Muscle of leg (tissue), 11 donors: ENCODE measurements around the gene IQCN. TPM values are rescaled to one million over a fixed set of nuclear protein-coding genes. Genes with fewer than 3 reads are reported as not detected.
"Not testable (repeated sequence)": the region's sequence is repeated elsewhere in the genome, so short reads cannot be mapped to it uniquely, and the experiment has no call there.

Experiments used
- DNase-seq: peaks from one replicate; pipeline ENCODE4 v3.0.0; 2013
- H3K27ac ChIP-seq: one replicate; pipeline ENCODE4 v1.5.1; 2013; ENCODE audit warnings: mild to moderate bottlenecking, low read length, control low read depth
- H3K27me3 ChIP-seq: one replicate; pipeline ENCODE4 v1.6.1; 2013; ENCODE audit warnings: low read length; ENCODE audit not compliant: control insufficient read depth, insufficient read depth
- H3K36me3 ChIP-seq: one replicate; pipeline ENCODE4 v1.6.1; 2013; ENCODE audit warnings: low read length; ENCODE audit not compliant: control insufficient read depth, insufficient read depth
- H3K4me1 ChIP-seq: one replicate; pipeline ENCODE4 v1.6.1; 2013; ENCODE audit warnings: low read length; ENCODE audit not compliant: control insufficient read depth, insufficient read depth
- H3K4me3 ChIP-seq: one replicate; pipeline ENCODE4 v1.5.1; 2013; ENCODE audit warnings: low read length, control low read depth
- H3K9me3 ChIP-seq: replicated peaks from 2 replicates; pipeline ENCODE4 v1.6.1; 2013; ENCODE audit warnings: low read depth, low read length; ENCODE audit not compliant: control insufficient read depth
- WGBS: methylation state at CpG from one replicate; pipeline ENCODE4 v1.1.5; 2013; ENCODE audit warnings: missing lambda C conversion rate; ENCODE audit not compliant: insufficient coverage; 5-methylcytosine and 5-hydroxymethylcytosine counted together
- polyA plus RNA-seq, 8 donors: library from polyadenylated mRNA; unstranded; fragments of 120-200 nt; gene quantifications; one replicate each; pipeline versions ENCODE4 v1.2.1 to v1.2.3, GENCODE V29; 2013; ENCODE audit warnings: inconsistent platforms in 1 of 8, low replicate concordance in 1 of 8; ENCODE audit not compliant: insufficient read length in 8 of 8, insufficient read depth in 1 of 8
- total RNA-seq: library from RNA; stranded (reverse); fragments of 120-200 nt; gene quantifications from one replicate; pipeline ENCODE4 v1.2.4, GENCODE V29; 2013

Gene IQCN
- total and polyA plus RNA-seq, 9 donors: 1.5 to 5.9 (median 3.1) TPM

GRCh38 chr19:18216789-18217188 lies 57.5 kb downstream of the IQCN start:
- no peaks in the 10 kb centered on the region for H3K9me3 ChIP-seq
- WGBS: 100% methylated on average over 1 of the region's 8 CpGs

GRCh38 chr19:18214779-18215433 lies 59.3 kb downstream of the IQCN start:
- 35% methylated on average over 4 of the region's 7 CpGs for WGBS
- H3K27ac ChIP-seq: no peak overlapping the region
- H3K9me3 ChIP-seq: no peaks in the 10 kb centered on the region
- H3K36me3 ChIP-seq: no peaks in the 10 kb centered on the region
- no peaks in the 10 kb centered on the region for H3K4me1 ChIP-seq
- DNase-seq: no peak
- H3K27me3 ChIP-seq: peaks cover 10% of the 10 kb centered on the region
- H3K4me3 ChIP-seq: no peak overlapping the region

More at GRCh38 chr19:18216789-18217188, 57.5 kb downstream of the IQCN start:
- peaks cover 18% of the 10 kb centered on the region for H3K27me3 ChIP-seq
- no peaks in the 10 kb centered on the region for H3K36me3 ChIP-seq
- no peaks in the 10 kb centered on the region for H3K4me1 ChIP-seq
- no peak for DNase-seq
- no peak overlapping the region for H3K4me3 ChIP-seq
- no peak overlapping the region for H3K27ac ChIP-seq

GRCh38 chr19:18211683-18212082 lies 62.6 kb downstream of the IQCN start:
- Histone ChIP-seq H3K4me3 (no peak overlapping the region), H3K4me1 (no peaks in the 10 kb centered on the region), H3K27me3 (peaks cover 12% of the 10 kb centered on the region), H3K36me3 (no peaks in the 10 kb centered on the region), H3K27ac (no peak overlapping the region), H3K9me3 (no peaks in the 10 kb centered on the region)
- WGBS: 81% methylated on average over 14 of the region's 14 CpGs
- DNase-seq: no peak

- H3K4me3 ChIP-seq, H3K27ac ChIP-seq, H3K36me3 ChIP-seq, H3K9me3 ChIP-seq, DNase-seq, H3K4me1 ChIP-seq: not testable (repeated sequence)
- H3K27me3 ChIP-seq: peaks cover 12% of the 10 kb centered on the region
- WGBS: 85% methylated on average over 2 of the region's 5 CpGs
Measured at GRCh38 chr19:18209912-18210311, 64.3 kb downstream of the IQCN start.

GRCh38 chr19:18208098-18208951 lies 65.9 kb downstream of the IQCN start:
- WGBS: 17% methylated on average over 15 of the region's 32 CpGs
- no peak overlapping the region for H3K27ac ChIP-seq

More at GRCh38 chr19:18208098-18208951, 65.9 kb downstream of the IQCN start:
- Histone ChIP-seq H3K4me1 (peaks cover 20% of the 10 kb centered on the region), H3K9me3 (no peaks in the 10 kb centered on the region), H3K27me3 (peaks cover 8% of the 10 kb centered on the region), H3K4me3 (no peak overlapping the region), H3K36me3 (no peaks in the 10 kb centered on the region)
- DNase-seq: peak; percentile 58

Other genes starting within 250 kb of the IQCN start
- gene IL12RB1, start 187.5 kb downstream of the IQCN start, total RNA-seq: 0.22 TPM
- gene IL12RB1, start 187.5 kb downstream of the IQCN start, polyA plus RNA-seq: under 1 TPM; 0.15 to 0.71 (median 0.32) TPM
- gene MAST3, start 176.7 kb downstream of the IQCN start, total RNA-seq: 3.4 TPM
- 10 to 100 TPM in 2 of 8 donors, 1 to 10 TPM in 6; 3.9 to 12.2 (median 8.3) TPM for gene MAST3, start 176.7 kb downstream of the IQCN start, polyA plus RNA-seq
- gene PIK3R2, start 121.3 kb downstream of the IQCN start, total RNA-seq: 25.0 TPM
- gene PIK3R2, start 121.3 kb downstream of the IQCN start, polyA plus RNA-seq: 10 to 100 TPM; 43.7 to 74.7 (median 51.4) TPM
- gene IFI30, start 100.6 kb downstream of the IQCN start, total RNA-seq: 4.6 TPM
- 1 to 10 TPM in 2 of 8 donors, under 1 TPM in 4, not detected in 2; 0.17 to 5.0 (median 0.51) TPM for gene IFI30, start 100.6 kb downstream of the IQCN start, polyA plus RNA-seq
- 3.7 TPM for gene MPV17L2, start 81.2 kb downstream of the IQCN start, total RNA-seq
- 1 to 10 TPM; 5.1 to 7.9 (median 6.4) TPM for gene MPV17L2, start 81.2 kb downstream of the IQCN start, polyA plus RNA-seq
- gene RAB3A, start 70.4 kb downstream of the IQCN start, total RNA-seq: 1.5 TPM
- 1 to 10 TPM; 3.2 to 5.4 (median 4.0) TPM for gene RAB3A, start 70.4 kb downstream of the IQCN start, polyA plus RNA-seq
- gene PDE4C, start 48.0 kb downstream of the IQCN start, total RNA-seq: 3.3 TPM
- gene PDE4C, start 48.0 kb downstream of the IQCN start, polyA plus RNA-seq: 10 to 100 TPM in 2 of 8 donors, 1 to 10 TPM in 6; 1.5 to 15.2 (median 4.6) TPM
- 75.5 TPM for gene JUND, start 7.2 kb upstream of the IQCN start, total RNA-seq
- 100 to 1,000 TPM in 7 of 8 donors, 10 to 100 TPM in 1; 75.1 to 178 (median 145) TPM for gene JUND, start 7.2 kb upstream of the IQCN start, polyA plus RNA-seq
- 129 TPM for gene LSM4, start 48.6 kb upstream of the IQCN start, total RNA-seq
- gene LSM4, start 48.6 kb upstream of the IQCN start, polyA plus RNA-seq: 100 to 1,000 TPM in 2 of 8 donors, 10 to 100 TPM in 6; 85.2 to 112 (median 93.2) TPM
- 10.8 TPM for gene PGPEP1, start 66.1 kb upstream of the IQCN start, total RNA-seq
- 10 to 100 TPM in 2 of 8 donors, 1 to 10 TPM in 6; 7.7 to 14.9 (median 9.3) TPM for gene PGPEP1, start 66.1 kb upstream of the IQCN start, polyA plus RNA-seq
- 0.62 TPM for gene GDF15, start 111.7 kb upstream of the IQCN start, total RNA-seq
- gene GDF15, start 111.7 kb upstream of the IQCN start, polyA plus RNA-seq: 1 to 10 TPM in 2 of 8 donors, under 1 TPM in 6; 0.33 to 1.8 (median 0.80) TPM
- gene LRRC25, start 123.2 kb upstream of the IQCN start, total RNA-seq: 1.5 TPM
- 1 to 10 TPM; 1.2 to 2.4 (median 1.7) TPM for gene LRRC25, start 123.2 kb upstream of the IQCN start, polyA plus RNA-seq
- 77.1 TPM for gene SSBP4, start 144.9 kb upstream of the IQCN start, total RNA-seq
- 100 to 1,000 TPM; 104 to 156 (median 120) TPM for gene SSBP4, start 144.9 kb upstream of the IQCN start, polyA plus RNA-seq
- 85.8 TPM for gene ISYNA1, start 163.7 kb upstream of the IQCN start, total RNA-seq
- 100 to 1,000 TPM; 122 to 221 (median 180) TPM for gene ISYNA1, start 163.7 kb upstream of the IQCN start, polyA plus RNA-seq
- 11.4 TPM for gene ELL, start 247.6 kb upstream of the IQCN start, total RNA-seq
- gene ELL, start 247.6 kb upstream of the IQCN start, polyA plus RNA-seq: 10 to 100 TPM; 14.1 to 20.3 (median 16.7) TPM